Measurements from ENCODE around the gene RAB22A. TPM values are rescaled to one million over a fixed set of nuclear protein-coding genes. Genes with fewer than 3 reads are reported as not detected.

Gene RAB22A
- total and polyA plus RNA-seq, 9 of the 15 experiments (the other 6 are each of a cell fraction or from before 2014, with no cell fraction given), result 1.1 to 8.0 (median 6.7) TPM

- TF ChIP-seq, protein P1, sequence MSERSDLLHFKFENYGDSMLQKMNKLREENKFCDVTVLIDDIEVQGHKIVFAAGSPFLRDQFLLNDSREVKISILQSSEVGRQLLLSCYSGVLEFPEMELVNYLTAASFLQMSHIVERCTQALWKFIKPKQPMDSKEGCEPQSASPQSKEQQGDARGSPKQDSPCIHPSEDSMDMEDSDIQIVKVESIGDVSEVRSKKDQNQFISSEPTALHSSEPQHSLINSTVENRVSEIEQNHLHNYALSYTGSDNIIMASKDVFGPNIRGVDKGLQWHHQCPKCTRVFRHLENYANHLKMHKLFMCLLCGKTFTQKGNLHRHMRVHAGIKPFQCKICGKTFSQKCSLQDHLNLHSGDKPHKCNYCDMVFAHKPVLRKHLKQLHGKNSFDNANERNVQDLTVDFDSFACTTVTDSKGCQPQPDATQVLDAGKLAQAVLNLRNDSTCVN (CRISPR knock-in tag; IDR thresholded peaks at IDR 0.05), result no peak
- TF ChIP-seq EHMT2 (IDR thresholded peaks at IDR 0.05) (no peak), ZBTB9 (CRISPR knock-in tag; IDR thresholded peaks at IDR 0.05) (no peak), SNAPC5 (CRISPR knock-in tag; IDR thresholded peaks at IDR 0.05) (no peak), ZBTB7A (IDR thresholded peaks at IDR 0.05; ENCODE audit: borderline replicate concordance, control insufficient read depth, low read depth, low read length) (no peak), CREM (IDR thresholded peaks at IDR 0.05; ENCODE audit: low read depth) (peak; percentile 86), ZNF57 (CRISPR knock-in tag; IDR thresholded peaks at IDR 0.05) (no peak), CBX1 (IDR thresholded peaks at IDR 0.05; ENCODE audit: low read depth) (peak; percentile 19; the same call in 1 of the 2 replicates), MCM3 (IDR thresholded peaks at IDR 0.05) (no peak), ZNF79 (CRISPR knock-in tag; IDR thresholded peaks at IDR 0.05; ENCODE audit: low read depth) (no peak), MEIS2 (IDR thresholded peaks at IDR 0.05; ENCODE audit: partially characterized antibody) (peak; percentile 82), DMBX1 (CRISPR knock-in tag; IDR thresholded peaks at IDR 0.05; ENCODE audit: borderline replicate concordance) (no peak)
- TF ChIP-seq, protein P2, sequence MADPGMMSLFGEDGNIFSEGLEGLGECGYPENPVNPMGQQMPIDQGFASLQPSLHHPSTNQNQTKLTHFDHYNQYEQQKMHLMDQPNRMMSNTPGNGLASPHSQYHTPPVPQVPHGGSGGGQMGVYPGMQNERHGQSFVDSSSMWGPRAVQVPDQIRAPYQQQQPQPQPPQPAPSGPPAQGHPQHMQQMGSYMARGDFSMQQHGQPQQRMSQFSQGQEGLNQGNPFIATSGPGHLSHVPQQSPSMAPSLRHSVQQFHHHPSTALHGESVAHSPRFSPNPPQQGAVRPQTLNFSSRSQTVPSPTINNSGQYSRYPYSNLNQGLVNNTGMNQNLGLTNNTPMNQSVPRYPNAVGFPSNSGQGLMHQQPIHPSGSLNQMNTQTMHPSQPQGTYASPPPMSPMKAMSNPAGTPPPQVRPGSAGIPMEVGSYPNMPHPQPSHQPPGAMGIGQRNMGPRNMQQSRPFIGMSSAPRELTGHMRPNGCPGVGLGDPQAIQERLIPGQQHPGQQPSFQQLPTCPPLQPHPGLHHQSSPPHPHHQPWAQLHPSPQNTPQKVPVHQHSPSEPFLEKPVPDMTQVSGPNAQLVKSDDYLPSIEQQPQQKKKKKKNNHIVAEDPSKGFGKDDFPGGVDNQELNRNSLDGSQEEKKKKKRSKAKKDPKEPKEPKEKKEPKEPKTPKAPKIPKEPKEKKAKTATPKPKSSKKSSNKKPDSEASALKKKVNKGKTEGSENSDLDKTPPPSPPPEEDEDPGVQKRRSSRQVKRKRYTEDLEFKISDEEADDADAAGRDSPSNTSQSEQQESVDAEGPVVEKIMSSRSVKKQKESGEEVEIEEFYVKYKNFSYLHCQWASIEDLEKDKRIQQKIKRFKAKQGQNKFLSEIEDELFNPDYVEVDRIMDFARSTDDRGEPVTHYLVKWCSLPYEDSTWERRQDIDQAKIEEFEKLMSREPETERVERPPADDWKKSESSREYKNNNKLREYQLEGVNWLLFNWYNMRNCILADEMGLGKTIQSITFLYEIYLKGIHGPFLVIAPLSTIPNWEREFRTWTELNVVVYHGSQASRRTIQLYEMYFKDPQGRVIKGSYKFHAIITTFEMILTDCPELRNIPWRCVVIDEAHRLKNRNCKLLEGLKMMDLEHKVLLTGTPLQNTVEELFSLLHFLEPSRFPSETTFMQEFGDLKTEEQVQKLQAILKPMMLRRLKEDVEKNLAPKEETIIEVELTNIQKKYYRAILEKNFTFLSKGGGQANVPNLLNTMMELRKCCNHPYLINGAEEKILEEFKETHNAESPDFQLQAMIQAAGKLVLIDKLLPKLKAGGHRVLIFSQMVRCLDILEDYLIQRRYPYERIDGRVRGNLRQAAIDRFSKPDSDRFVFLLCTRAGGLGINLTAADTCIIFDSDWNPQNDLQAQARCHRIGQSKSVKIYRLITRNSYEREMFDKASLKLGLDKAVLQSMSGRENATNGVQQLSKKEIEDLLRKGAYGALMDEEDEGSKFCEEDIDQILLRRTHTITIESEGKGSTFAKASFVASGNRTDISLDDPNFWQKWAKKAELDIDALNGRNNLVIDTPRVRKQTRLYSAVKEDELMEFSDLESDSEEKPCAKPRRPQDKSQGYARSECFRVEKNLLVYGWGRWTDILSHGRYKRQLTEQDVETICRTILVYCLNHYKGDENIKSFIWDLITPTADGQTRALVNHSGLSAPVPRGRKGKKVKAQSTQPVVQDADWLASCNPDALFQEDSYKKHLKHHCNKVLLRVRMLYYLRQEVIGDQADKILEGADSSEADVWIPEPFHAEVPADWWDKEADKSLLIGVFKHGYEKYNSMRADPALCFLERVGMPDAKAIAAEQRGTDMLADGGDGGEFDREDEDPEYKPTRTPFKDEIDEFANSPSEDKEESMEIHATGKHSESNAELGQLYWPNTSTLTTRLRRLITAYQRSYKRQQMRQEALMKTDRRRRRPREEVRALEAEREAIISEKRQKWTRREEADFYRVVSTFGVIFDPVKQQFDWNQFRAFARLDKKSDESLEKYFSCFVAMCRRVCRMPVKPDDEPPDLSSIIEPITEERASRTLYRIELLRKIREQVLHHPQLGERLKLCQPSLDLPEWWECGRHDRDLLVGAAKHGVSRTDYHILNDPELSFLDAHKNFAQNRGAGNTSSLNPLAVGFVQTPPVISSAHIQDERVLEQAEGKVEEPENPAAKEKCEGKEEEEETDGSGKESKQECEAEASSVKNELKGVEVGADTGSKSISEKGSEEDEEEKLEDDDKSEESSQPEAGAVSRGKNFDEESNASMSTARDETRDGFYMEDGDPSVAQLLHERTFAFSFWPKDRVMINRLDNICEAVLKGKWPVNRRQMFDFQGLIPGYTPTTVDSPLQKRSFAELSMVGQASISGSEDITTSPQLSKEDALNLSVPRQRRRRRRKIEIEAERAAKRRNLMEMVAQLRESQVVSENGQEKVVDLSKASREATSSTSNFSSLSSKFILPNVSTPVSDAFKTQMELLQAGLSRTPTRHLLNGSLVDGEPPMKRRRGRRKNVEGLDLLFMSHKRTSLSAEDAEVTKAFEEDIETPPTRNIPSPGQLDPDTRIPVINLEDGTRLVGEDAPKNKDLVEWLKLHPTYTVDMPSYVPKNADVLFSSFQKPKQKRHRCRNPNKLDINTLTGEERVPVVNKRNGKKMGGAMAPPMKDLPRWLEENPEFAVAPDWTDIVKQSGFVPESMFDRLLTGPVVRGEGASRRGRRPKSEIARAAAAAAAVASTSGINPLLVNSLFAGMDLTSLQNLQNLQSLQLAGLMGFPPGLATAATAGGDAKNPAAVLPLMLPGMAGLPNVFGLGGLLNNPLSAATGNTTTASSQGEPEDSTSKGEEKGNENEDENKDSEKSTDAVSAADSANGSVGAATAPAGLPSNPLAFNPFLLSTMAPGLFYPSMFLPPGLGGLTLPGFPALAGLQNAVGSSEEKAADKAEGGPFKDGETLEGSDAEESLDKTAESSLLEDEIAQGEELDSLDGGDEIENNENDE (IDR thresholded peaks at IDR 0.05; ENCODE audit: low read depth, low read length), result no peak
Measured at GRCh38 chr20:58389968-58390658, 80.6 kb downstream of the RAB22A start (continued).
